ENCODE results near the gene DNAL4. TPM values are rescaled to one million over a fixed set of nuclear protein-coding genes. Genes with fewer than 3 reads are reported as not detected.
A peak's percentile ranks its signal among the peaks of the same experiment; 100 is the strongest.

Gene DNAL4
- total RNA-seq, 2 experiments from 2014 or later, result 5.5 to 6.0 TPM

GRCh38 chr22:38762551-38762983 lies 31.4 kb downstream of the DNAL4 start:
- peaks cover 16% of the 10 kb centered on the region for H3K4me1 Mint-ChIP-seq (ENCODE audit: low read depth)
- H3K4me3 Mint-ChIP-seq, result no peak overlapping the region
- intact Hi-C loops (cut with micrococcal nuclease), result no loop called here
- H3K27ac Mint-ChIP-seq, result no peak overlapping the region
- CTCF ChIA-PET, result interaction anchor here (1.2 kb wide), 1 partner anchor 107 kb away, joined by 4 read pairs; no protein-coding TSS in a partner anchor
- TF ChIP-seq, protein P1, sequence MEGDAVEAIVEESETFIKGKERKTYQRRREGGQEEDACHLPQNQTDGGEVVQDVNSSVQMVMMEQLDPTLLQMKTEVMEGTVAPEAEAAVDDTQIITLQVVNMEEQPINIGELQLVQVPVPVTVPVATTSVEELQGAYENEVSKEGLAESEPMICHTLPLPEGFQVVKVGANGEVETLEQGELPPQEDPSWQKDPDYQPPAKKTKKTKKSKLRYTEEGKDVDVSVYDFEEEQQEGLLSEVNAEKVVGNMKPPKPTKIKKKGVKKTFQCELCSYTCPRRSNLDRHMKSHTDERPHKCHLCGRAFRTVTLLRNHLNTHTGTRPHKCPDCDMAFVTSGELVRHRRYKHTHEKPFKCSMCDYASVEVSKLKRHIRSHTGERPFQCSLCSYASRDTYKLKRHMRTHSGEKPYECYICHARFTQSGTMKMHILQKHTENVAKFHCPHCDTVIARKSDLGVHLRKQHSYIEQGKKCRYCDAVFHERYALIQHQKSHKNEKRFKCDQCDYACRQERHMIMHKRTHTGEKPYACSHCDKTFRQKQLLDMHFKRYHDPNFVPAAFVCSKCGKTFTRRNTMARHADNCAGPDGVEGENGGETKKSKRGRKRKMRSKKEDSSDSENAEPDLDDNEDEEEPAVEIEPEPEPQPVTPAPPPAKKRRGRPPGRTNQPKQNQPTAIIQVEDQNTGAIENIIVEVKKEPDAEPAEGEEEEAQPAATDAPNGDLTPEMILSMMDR (IDR thresholded peaks at IDR 0.05), result no peak
- ATAC-seq (no peak), DNase-seq (no peak)
- H3K27me3 Mint-ChIP-seq, result no peaks in the 10 kb centered on the region
- no peaks in the 10 kb centered on the region for H3K36me3 Mint-ChIP-seq (ENCODE audit: low read depth)
- H3K9me3 Mint-ChIP-seq, result no peaks in the 10 kb centered on the region
- POLR2A ChIA-PET, result interaction anchor here (0.6 kb wide), 1 partner anchor 28 kb away, joined by 3 read pairs; no protein-coding TSS in a partner anchor

DNA sequence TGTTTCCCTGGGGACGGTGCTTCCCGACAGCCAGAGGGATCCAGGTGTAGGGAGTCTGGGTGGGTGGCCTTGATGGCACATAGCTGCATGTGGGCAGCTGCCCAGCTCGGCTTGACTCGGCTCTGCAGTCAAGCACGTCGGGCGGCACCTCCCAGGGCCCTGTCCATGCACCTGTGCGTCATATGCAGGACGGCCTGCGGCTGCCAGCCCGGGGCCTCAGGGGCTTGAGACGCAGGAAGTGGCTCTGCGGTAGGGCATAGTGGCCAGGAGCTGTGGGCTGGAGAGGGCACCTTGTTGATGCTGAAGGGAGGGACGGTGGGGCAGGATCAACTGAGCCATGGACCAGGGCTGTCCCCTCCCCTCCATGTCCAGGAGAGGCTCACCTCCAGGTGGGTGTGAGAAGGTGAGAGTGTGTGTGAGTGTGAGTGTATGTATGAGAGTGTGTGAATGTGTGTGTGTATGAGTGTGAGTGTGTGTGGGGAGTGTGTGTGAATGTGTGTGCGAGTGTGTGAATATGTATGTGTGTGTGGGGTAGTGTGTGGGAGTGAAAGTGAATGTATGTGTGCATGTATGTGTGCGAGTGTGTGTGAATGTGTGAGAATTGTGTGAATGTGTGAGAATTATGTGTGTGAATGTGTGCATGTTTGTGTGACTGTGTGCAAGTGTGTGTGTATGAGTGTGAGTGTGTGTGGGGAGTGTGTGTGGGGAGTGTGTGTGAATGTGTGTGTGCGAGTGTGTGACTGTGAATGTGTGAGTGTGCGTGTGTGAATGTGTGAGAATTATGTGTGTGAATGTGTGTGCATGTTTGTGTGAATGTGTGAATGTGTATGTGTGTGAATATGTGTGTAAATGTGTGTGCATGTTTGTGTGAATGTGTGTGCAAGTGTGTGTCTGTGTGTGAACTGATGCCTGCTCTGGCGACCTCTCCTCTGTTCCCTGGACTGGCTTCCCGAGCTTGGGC lies 32.5 kb downstream of the DNAL4 start:
- ATAC-seq, result no peak
- Mint-ChIP-seq H3K4me3 (no peak overlapping the region), H3K27ac (no peak overlapping the region), H3K9me3 (no peaks in the 10 kb centered on the region), H3K27me3 (no peaks in the 10 kb centered on the region), H3K4me1 (ENCODE audit: low read depth) (peaks cover 27% of the 10 kb centered on the region), H3K36me3 (ENCODE audit: low read depth) (no peaks in the 10 kb centered on the region)
- no peak for DNase-seq
- intact Hi-C loops (cut with micrococcal nuclease), result no loop called here
- POLR2A ChIA-PET, result interaction anchor here (0.6 to 40.0 kb wide), 3 partner anchors 38 to 554 kb away, joined by 3 to 905 read pairs (median 3); partner anchors contain the start of gene GTPBP1
- TF ChIP-seq, protein P1 (IDR thresholded peaks at IDR 0.05), result no peak
- CTCF ChIA-PET, result interaction anchor here (1.1 to 1.6 kb wide), 3 partner anchors 10 to 108 kb away, joined by 3 to 4 read pairs (median 3); no protein-coding TSS in a partner anchor

- intact Hi-C loops (cut with micrococcal nuclease), result no loop called here
- DNase-seq (no peak), ATAC-seq (no peak)
- Mint-ChIP-seq H3K27me3 (no peaks in the 10 kb centered on the region), H3K9me3 (no peaks in the 10 kb centered on the region), H3K27ac (no peak overlapping the region), H3K36me3 (ENCODE audit: low read depth) (no peaks in the 10 kb centered on the region), H3K4me1 (ENCODE audit: low read depth) (peaks cover 27% of the 10 kb centered on the region), H3K4me3 (no peak overlapping the region)
- TF ChIP-seq, protein P1 (IDR thresholded peaks at IDR 0.05), result no peak
- ChIA-PET CTCF (interaction anchor here (1.1 to 1.6 kb wide), 3 partner anchors 10 to 36 kb away, joined by 3 read pairs; no protein-coding TSS in a partner anchor), POLR2A (interaction anchor here (1.1 to 40.0 kb wide), 2 partner anchors 9 to 37 kb away, joined by 4 to 905 read pairs; partner anchors contain the start of gene GTPBP1)
Measured at GRCh38 chr22:38760477-38761201, 33.3 kb downstream of the DNAL4 start.

- Mint-ChIP-seq H3K27me3 (no peaks in the 10 kb centered on the region), H3K4me3 (no peak overlapping the region), H3K9me3 (no peaks in the 10 kb centered on the region), H3K36me3 (ENCODE audit: low read depth) (peaks cover 4% of the 10 kb centered on the region), H3K27ac (peak overlapping the region; percentile 69), H3K4me1 (ENCODE audit: low read depth) (peaks cover 28% of the 10 kb centered on the region)
- TF ChIP-seq, protein P1 (IDR thresholded peaks at IDR 0.05), result no peak
- intact Hi-C loops (cut with micrococcal nuclease), result loop anchor here (10.0 kb wide), 1 partner anchor 54 kb away; the partner anchor contains the start of genes GTPBP1 and JOSD1
- no peak for DNase-seq
- POLR2A ChIA-PET, result interaction anchor here (0.7 to 40.0 kb wide), 4 partner anchors 10 to 773 kb away, joined by 3 to 905 read pairs (median 4); partner anchors contain the start of gene GTPBP1
- no peak for ATAC-seq
- CTCF ChIA-PET, result interaction anchor here (0.7 to 7.2 kb wide), 7 partner anchors 8 to 707 kb away, joined by 3 to 63 read pairs (median 5); no protein-coding TSS in a partner anchor
Measured at GRCh38 chr22:38759005-38759404, 34.9 kb downstream of the DNAL4 start.

All from activated CD8-positive, alpha-beta T cell treated with anti-CD3 and anti-CD28 coated beads for 36 hours (primary cell).